Endothelial cell of umbilical vein (primary cell): Measurements from ENCODE around the gene ROMO1. TPM values are rescaled to one million over a fixed set of nuclear protein-coding genes. Genes with fewer than 3 reads are reported as not detected.

Experiments
- BruUV-seq: library from RNA; stranded (reverse); fragments of 400-500 nt; replicated peaks from 2 replicates; lab custom pipeline; 2021; lab: Mats Ljungman, UMichigan
- CTCF ChIA-PET: fragments of 300-600, 350-600 bp; sonication (Branson Sonifier 250); formaldehyde crosslinking; loops from one replicate; lab custom pipeline; 2021; ENCODE audit warnings: antibody characterized with exemption, inconsistent platforms; lab: Charles Lee
- POLR2A ChIA-PET: fragments of 300-600, 350-600 bp; sonication (Branson Sonifier 250); formaldehyde crosslinking; loops from one replicate; lab custom pipeline; 2021; ENCODE audit warnings: antibody characterized with exemption, inconsistent platforms; lab: Charles Lee
- DNase-seq: peaks from one replicate; pipeline ENCODE4 v3.0.0-alpha.2; 2011; ENCODE audit warnings: low read depth, low spot score
- FAIRE-seq: peaks from 2 replicates; lab custom pipeline; 2011; peaks lifted over from hg19 to GRCh38; lab: Jason Lieb, UNC
- H2AFZ ChIP-seq: 2 replicates; pipeline ENCODE4 v1.6.0; 2012; ENCODE audit warnings: low read depth, low read length, control low read depth, inconsistent platforms
- H3K27ac ChIP-seq: 2 replicates; pipeline ENCODE4 v1.5.1; 2011; ENCODE audit warnings: low read depth, mild to moderate bottlenecking, control low read depth, low read length, moderate library complexity; ENCODE audit not compliant: insufficient read depth
- H3K27me3 ChIP-seq, 2 experiments: 2 replicates each; pipeline versions ENCODE4 v1.6.0 to v1.6.1; 2011; ENCODE audit warnings: low read length in 2 of 2, mixed read lengths in 1 of 2; ENCODE audit not compliant: control insufficient read depth in 2 of 2, insufficient read depth in 2 of 2
- H3K36me3 ChIP-seq, 2 experiments: 2 replicates in 1 of 2; 3 replicates in 1 of 2; pipeline ENCODE4 v1.5.1; 2011; ENCODE audit warnings: low read length in 2 of 2, mild to moderate bottlenecking in 1 of 2, moderate library complexity in 1 of 2; ENCODE audit not compliant: control insufficient read depth in 2 of 2, insufficient read depth in 2 of 2; ENCODE audit errors: extremely low read depth in 1 of 2
- H3K4me1 ChIP-seq: 3 replicates; pipeline ENCODE4 v1.5.1; 2011; ENCODE audit warnings: mild to moderate bottlenecking, low read length; ENCODE audit not compliant: control insufficient read depth, insufficient read depth; ENCODE audit errors: extremely low read depth
- H3K4me2 ChIP-seq: 2 replicates; pipeline ENCODE4 v1.6.1; 2011; ENCODE audit warnings: low read length, control low read depth, mixed read lengths; ENCODE audit not compliant: insufficient read depth
- H3K4me3 ChIP-seq, 3 experiments: fragments of 200-600 bp in 1 of 3; sonication (generic), shearing (Covaris generic) in 1 of 3; replicated peaks in 1 of 3; 2 replicates each; pipeline ENCODE4 v1.5.1; 2011 to 2016; ENCODE audit warnings: control low read depth in 3 of 3, low read length in 3 of 3, mild to moderate bottlenecking in 2 of 3, inconsistent platforms in 1 of 3, low read depth in 1 of 3, moderate library complexity in 1 of 3; ENCODE audit not compliant: insufficient read depth in 1 of 3
- H3K79me2 ChIP-seq: 2 replicates; pipeline ENCODE4 v1.6.0; 2012; ENCODE audit warnings: low read length, inconsistent platforms; ENCODE audit not compliant: control insufficient read depth, insufficient read depth
- H3K9ac ChIP-seq: replicated peaks from 2 replicates; pipeline ENCODE3; 2011; ENCODE audit warnings: low read length, control low read depth; ENCODE audit not compliant: insufficient read depth; ENCODE audit errors: extremely low read depth
- H3K9me1 ChIP-seq: replicated peaks from 3 replicates; pipeline ENCODE4 v1.6.0; 2011; ENCODE audit warnings: mild to moderate bottlenecking, low read length; ENCODE audit not compliant: control insufficient read depth, insufficient read depth; ENCODE audit errors: extremely low read depth
- H3K9me3 ChIP-seq: replicated peaks from 2 replicates; pipeline ENCODE4 v1.5.1; 2012; ENCODE audit warnings: low read length, inconsistent platforms; ENCODE audit not compliant: control insufficient read depth, insufficient read depth
- H4K20me1 ChIP-seq: replicated peaks from 2 replicates; pipeline ENCODE3; 2011; ENCODE audit warnings: mild to moderate bottlenecking, low read length; ENCODE audit not compliant: control insufficient read depth, insufficient read depth; ENCODE audit errors: extremely low read depth
- CTCF ChIP-seq, 2 donors: IDR thresholded peaks; 1 replicate in 1 of 2; 2 replicates in 1 of 2; pipeline ENCODE4 v1.5.1; 2011; ENCODE audit warnings: low read length in 2 of 2, mild to moderate bottlenecking in 2 of 2, moderate library complexity in 2 of 2, control low read depth in 1 of 2, inconsistent platforms in 1 of 2, low read depth in 1 of 2; ENCODE audit not compliant: insufficient read depth in 1 of 2; ENCODE audit errors: extremely low read depth in 1 of 2
- EZH2 ChIP-seq: IDR thresholded peaks from 2 replicates; pipeline ENCODE4 v1.6.1; 2012; ENCODE audit warnings: borderline replicate concordance, low read depth, mild to moderate bottlenecking, moderate library complexity, low read length, inconsistent platforms; ENCODE audit not compliant: severe bottlenecking
- FOS ChIP-seq: IDR thresholded peaks from 2 replicates; pipeline ENCODE4 v1.6.1; 2011; ENCODE audit warnings: mild to moderate bottlenecking, low read length, moderate library complexity, borderline replicate concordance; ENCODE audit not compliant: insufficient read depth
- GATA2 ChIP-seq: IDR thresholded peaks from 2 replicates; pipeline ENCODE4 v1.7.0; 2011; ENCODE audit warnings: low read depth, mild to moderate bottlenecking, moderate library complexity, mixed read lengths, low read length; ENCODE audit not compliant: insufficient read length, insufficient read depth
- POLR2A ChIP-seq: IDR thresholded peaks from 2 replicates; pipeline ENCODE4 v1.6.1; 2012; ENCODE audit warnings: low read depth, mild to moderate bottlenecking, control low read depth, low read length
- POLR2AphosphoS5 ChIP-seq: IDR thresholded peaks from 2 replicates; pipeline ENCODE4 v1.6.1; 2012; ENCODE audit warnings: low read depth, mild to moderate bottlenecking, control low read depth, low read length, moderate library complexity; ENCODE audit not compliant: insufficient read depth
- dilution Hi-C: fragments of 300-500 bp; cut with MboI; formaldehyde crosslinking; loops from one replicate; pipeline ENCODE4 v1.15.0; 2019; ENCODE audit warnings: low sequenced_read_pairs; ENCODE audit not compliant: extremely low pct_ligation_motif_present
- intact Hi-C: fragments of 100-400 bp; cut with micrococcal nuclease; formaldehyde crosslinking; loops from one replicate; pipeline ENCODE4 v1.10.0; 2022
- polyA plus RNA-seq, 4 experiments: library from polyadenylated mRNA; depleted of rRNA in 3 of 4; stranded (reverse) in 3 of 4; unstranded in 1 of 4; fragments of >200 nt; gene quantifications; 2 replicates each; pipeline versions ENCODE4 v1.2.1 to v1.2.3, GENCODE V29; 2011 to 2012; ENCODE audit warnings: missing spikeins in 1 of 4
- total RNA-seq: library from RNA; stranded (reverse); gene quantifications from 2 replicates; pipeline ENCODE4 v1.2.3, GENCODE V29; 2021

Gene ROMO1
- total and polyA plus RNA-seq, 2 donors (not counting 3 experiments of a cell fraction or from before 2014, with no cell fraction given): 174 to 1,099 TPM

DNA sequence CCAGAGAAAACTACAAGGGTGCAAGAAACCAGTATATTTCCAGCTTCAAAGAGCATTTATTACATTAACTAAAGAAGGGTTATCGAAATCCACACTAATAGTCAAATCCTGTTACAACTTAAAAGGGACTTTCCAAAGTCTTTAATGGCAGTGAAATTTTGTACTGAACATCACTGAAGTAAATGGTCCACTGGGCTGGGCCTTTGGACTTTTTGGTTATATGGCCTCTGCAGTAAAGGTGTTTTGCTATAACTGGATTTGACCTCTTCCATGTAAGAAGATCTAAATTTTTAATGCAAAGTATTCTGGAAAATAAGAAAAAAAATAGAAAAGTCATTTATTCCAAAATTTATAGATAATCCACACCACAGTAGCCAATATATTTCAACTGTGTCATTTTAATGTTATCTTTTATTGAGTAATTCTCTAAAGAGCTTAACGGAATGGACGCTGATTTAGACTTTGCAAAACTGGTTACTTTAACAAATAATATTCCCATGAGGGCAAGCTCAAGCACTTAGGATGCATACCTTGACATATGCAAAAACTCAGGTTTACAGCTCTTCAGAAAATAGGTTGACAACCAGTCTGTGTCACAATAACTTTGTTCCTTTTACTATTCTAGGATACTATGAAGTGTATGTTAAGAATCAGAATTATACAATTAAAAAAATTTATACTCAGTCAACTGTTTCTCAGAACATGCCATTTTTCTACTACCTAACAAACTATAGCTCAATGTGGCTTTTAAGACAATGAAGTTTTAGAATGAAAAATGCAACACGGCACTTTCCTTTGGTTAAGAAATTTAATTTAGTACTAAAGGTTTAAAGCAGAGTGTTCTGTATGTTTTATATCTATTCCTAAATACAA is 35.8 kb downstream of the ROMO1 start:
- H3K27me3 ChIP-seq: no peaks in the 10 kb centered on the region
- no peak for FAIRE-seq
- H3K9ac ChIP-seq: no peak overlapping the region
- no peak overlapping the region for H3K4me3 ChIP-seq
- peaks cover 33 to 69% of the 10 kb centered on the region in 2 experiments for H3K36me3 ChIP-seq
- H3K4me1 ChIP-seq: peaks cover 28% of the 10 kb centered on the region
- no peak for DNase-seq
- H4K20me1 ChIP-seq: peaks cover 50% of the 10 kb centered on the region
- TF ChIP-seq EZH2 (no peak), CTCF (IDR thresholded peaks at IDR 0.05; ENCODE audit: extremely low read depth in 1 of 2, insufficient read depth in 1 of 2, low read depth in 1 of 2, low read length in 2 of 2) (no peak), POLR2A (no peak), FOS (no peak), POLR2AphosphoS5 (no peak), GATA2 (no peak)
- ChIA-PET CTCF (interaction anchor here (0.6 to 2.2 kb wide), 4 partner anchors 15 to 151 kb away, joined by 3 to 7 read pairs (median 4); no protein-coding TSS in a partner anchor), POLR2A (interaction anchor here (1.0 to 1.5 kb wide), 3 partner anchors 13 to 149 kb away, joined by 3 to 6 read pairs (median 5); no protein-coding TSS in a partner anchor)
- no peak overlapping the region for H2AFZ ChIP-seq
- intact Hi-C loops: loop anchor here (2.0 to 5.0 kb wide), 2 partner anchors 14 to 37 kb away; partner anchors contain the start of gene PHF20
- H3K9me3 ChIP-seq: no peaks in the 10 kb centered on the region
- H3K27ac ChIP-seq: no peak overlapping the region
- dilution Hi-C loops: no loop called here
- no peaks in the 10 kb centered on the region for H3K9me1 ChIP-seq
- H3K4me2 ChIP-seq: peak overlapping the region; percentile 71
- BruUV-seq: no TSS peak
- peaks cover 99% of the 10 kb centered on the region for H3K79me2 ChIP-seq
